H9 (cell line): ENCODE measurements around the gene FRAS1. TPM values are rescaled to one million over a fixed set of nuclear protein-coding genes. Genes with fewer than 3 reads are reported as not detected.

ENCODE experiments used
- DNase-seq: peaks from one replicate; pipeline ENCODE4 v3.0.0-alpha.2; 2017
- H2AFZ ChIP-seq: one replicate; pipeline ENCODE4 v1.6.1; 2013; ENCODE audit warnings: mild to moderate bottlenecking, low read length, control low read depth, moderate library complexity
- H2AK5ac ChIP-seq: 2 replicates; pipeline ENCODE4 v1.6.1; 2013; ENCODE audit warnings: low read length, control low read depth, mixed read lengths; ENCODE audit not compliant: insufficient read length
- H2BK120ac ChIP-seq: one replicate; pipeline ENCODE4 v1.6.1; 2013; ENCODE audit warnings: low read depth, mild to moderate bottlenecking, low read length, control low read depth, inconsistent platforms; ENCODE audit not compliant: poor library complexity, severe bottlenecking
- H2BK12ac ChIP-seq: 2 replicates; pipeline ENCODE4 v1.6.1; 2013; ENCODE audit warnings: low read length, control low read depth, mixed read lengths, low read depth; ENCODE audit not compliant: insufficient read length
- H2BK15ac ChIP-seq: 2 replicates; pipeline ENCODE4 v1.6.1; 2013; ENCODE audit warnings: low read depth, low read length, control low read depth
- H2BK20ac ChIP-seq: one replicate; pipeline ENCODE4 v1.6.1; 2013; ENCODE audit warnings: low read depth, mild to moderate bottlenecking, low read length, control low read depth, inconsistent platforms; ENCODE audit not compliant: poor library complexity, severe bottlenecking
- H2BK5ac ChIP-seq: 2 replicates; pipeline ENCODE4 v1.6.1; 2013; ENCODE audit warnings: low read length, control low read depth, mixed read lengths; ENCODE audit not compliant: insufficient read length
- H3K14ac ChIP-seq: 2 replicates; pipeline ENCODE4 v1.6.1; 2013; ENCODE audit warnings: low read length, control low read depth; ENCODE audit not compliant: insufficient read depth
- H3K18ac ChIP-seq: 2 replicates; pipeline ENCODE4 v1.6.1; 2013; ENCODE audit warnings: low read depth, mild to moderate bottlenecking, mixed read lengths, low read length, control low read depth; ENCODE audit not compliant: insufficient read length
- H3K23ac ChIP-seq: 2 replicates; pipeline ENCODE4 v1.6.1; 2013; ENCODE audit warnings: low read length, control low read depth, mixed read lengths, low read depth; ENCODE audit not compliant: insufficient read length
- H3K23me2 ChIP-seq: 2 replicates; pipeline ENCODE4 v1.6.1; 2013; ENCODE audit warnings: low read depth, mild to moderate bottlenecking, mixed read lengths, low read length, control low read depth; ENCODE audit not compliant: insufficient read length, poor library complexity, severe bottlenecking
- H3K27ac ChIP-seq: 2 replicates; pipeline ENCODE4 v1.5.1; 2013; ENCODE audit warnings: low read length, control low read depth, mixed read lengths, low read depth; ENCODE audit not compliant: insufficient read length
- H3K27me3 ChIP-seq: 2 replicates; pipeline ENCODE4 v1.6.1; 2013; ENCODE audit warnings: low read length, control low read depth, inconsistent platforms; ENCODE audit not compliant: insufficient read depth
- H3K4ac ChIP-seq: 2 replicates; pipeline ENCODE4 v1.6.1; 2013; ENCODE audit warnings: low read depth, mild to moderate bottlenecking, control low read depth, inconsistent platforms, low read length, moderate library complexity
- H3K4me1 ChIP-seq: 2 replicates; pipeline ENCODE4 v1.6.1; 2013; ENCODE audit warnings: low read length, control low read depth, inconsistent platforms; ENCODE audit not compliant: insufficient read depth
- H3K4me2 ChIP-seq: 2 replicates; pipeline ENCODE4 v1.6.1; 2013; ENCODE audit warnings: low read length, control low read depth, mixed read lengths; ENCODE audit not compliant: insufficient read length, insufficient read depth
- H3K56ac ChIP-seq: 2 replicates; pipeline ENCODE4 v1.6.1; 2013; ENCODE audit warnings: low read depth, mild to moderate bottlenecking, mixed read lengths, low read length, control low read depth; ENCODE audit not compliant: insufficient read length
- H3K79me1 ChIP-seq: 2 replicates; pipeline ENCODE4 v1.6.1; 2013; ENCODE audit warnings: low read depth, mild to moderate bottlenecking, moderate library complexity, low read length, control low read depth, inconsistent platforms; ENCODE audit not compliant: insufficient read depth, poor library complexity, severe bottlenecking
- H3K79me2 ChIP-seq: 2 replicates; pipeline ENCODE4 v1.6.1; 2013; ENCODE audit warnings: low read length, control low read depth, inconsistent platforms; ENCODE audit not compliant: insufficient read depth
- H3K9ac ChIP-seq: 2 replicates; pipeline ENCODE4 v1.6.1; 2013; ENCODE audit warnings: low read length, control low read depth, mixed read lengths; ENCODE audit not compliant: insufficient read length; ENCODE audit errors: extremely low read depth
- H3K9me3 ChIP-seq: one replicate; pipeline ENCODE4 v1.6.1; 2013; ENCODE audit warnings: low read depth, low read length, inconsistent platforms; ENCODE audit not compliant: control insufficient read depth
- H3T11ph ChIP-seq: one replicate; pipeline ENCODE4 v1.6.1; 2013; ENCODE audit warnings: mild to moderate bottlenecking, low read length, control low read depth, inconsistent platforms
- H4K20me1 ChIP-seq: one replicate; pipeline ENCODE4 v1.6.1; 2013; ENCODE audit not compliant: control insufficient read depth, insufficient read length, insufficient read depth
- H4K5ac ChIP-seq: 2 replicates; pipeline ENCODE4 v1.6.1; 2013; ENCODE audit warnings: low read depth, mild to moderate bottlenecking, mixed read lengths, low read length, control low read depth; ENCODE audit not compliant: insufficient read length
- H4K8ac ChIP-seq: replicated peaks from 2 replicates; pipeline ENCODE4 v1.6.1; 2013; ENCODE audit warnings: low read length, control low read depth, mixed read lengths, low read depth; ENCODE audit not compliant: insufficient read length
- H4K91ac ChIP-seq: 2 replicates; pipeline ENCODE4 v1.6.1; 2013; ENCODE audit warnings: low read depth, mild to moderate bottlenecking, moderate library complexity, mixed read lengths, low read length, control low read depth; ENCODE audit not compliant: insufficient read length
- H3K27ac Mint-ChIP-seq, 3 experiments: 2 replicates in 2 of 3; 3 replicates in 1 of 3; pipeline ENCODE4 v1.8.0; 2020 to 2021; ENCODE audit warnings: mixed read lengths in 3 of 3, mild to moderate bottlenecking in 1 of 3, moderate library complexity in 1 of 3
- H3K27me3 Mint-ChIP-seq: 2 replicates; pipeline ENCODE4 v1.8.0; 2021; ENCODE audit warnings: low read depth, mild to moderate bottlenecking, moderate library complexity, mixed read lengths
- H3K36me3 Mint-ChIP-seq, 3 experiments: 2 replicates in 2 of 3; 3 replicates in 1 of 3; pipeline ENCODE4 v1.8.0; 2020 to 2021; ENCODE audit warnings: low read depth in 3 of 3, mixed read lengths in 3 of 3; ENCODE audit not compliant: insufficient read depth in 1 of 3
- H3K4me1 Mint-ChIP-seq, 2 experiments: 2 replicates each; pipeline ENCODE4 v1.8.0; 2020; ENCODE audit warnings: mixed read lengths in 2 of 2
- H3K4me3 Mint-ChIP-seq, 2 experiments: 2 replicates in 1 of 2; 3 replicates in 1 of 2; pipeline ENCODE4 v1.8.0; 2020 to 2021; ENCODE audit warnings: mild to moderate bottlenecking in 2 of 2, mixed read lengths in 2 of 2, moderate library complexity in 1 of 2
- H3K9me3 Mint-ChIP-seq, 2 experiments: 2 replicates in 1 of 2; 3 replicates in 1 of 2; pipeline ENCODE4 v1.8.0; 2020; ENCODE audit warnings: mild to moderate bottlenecking in 2 of 2, mixed read lengths in 2 of 2, moderate library complexity in 1 of 2
- WGBS: extraction: QIAGEN DNeasy Blood & Tissue Kit; methylation state at CpG from one replicate; pipeline ENCODE4 v1.1.7; 2013; ENCODE audit warnings: missing lambda C conversion rate, low lambda C conversion rate, mixed read lengths; ENCODE audit not compliant: insufficient read length; ENCODE audit errors: extremely low coverage; 5-methylcytosine and 5-hydroxymethylcytosine counted together
- total RNA-seq: library from RNA; stranded (reverse); gene quantifications from 2 replicates; pipeline ENCODE4 v1.2.1, GENCODE V29; 2021
- TF ChIP-seq, protein P1 (sequence below): fragments of 200-600 bp; sonication (generic); conservative IDR thresholded peaks from 3 replicates; pipeline ENCODE4 v1.8.0; 2021; ENCODE audit warnings: antibody characterized with exemption, mild to moderate bottlenecking

FRAS1 gene
- total RNA-seq, 1 experiment from 2014 or later, result 58.5 TPM

- no CpG with 5 or more reads among the region's 4 CpGs for WGBS
- Histone ChIP-seq H3K9ac (no peak overlapping the region), H2BK5ac (no peak overlapping the region), H3K18ac (no peak overlapping the region), H4K5ac (no peak overlapping the region), H2BK20ac (no peak overlapping the region), H3K27ac (no peak overlapping the region), H4K20me1 (no peaks in the 10 kb centered on the region), H3K23me2 (no peaks in the 10 kb centered on the region), H3K27me3 (no peaks in the 10 kb centered on the region), H3K79me2 (no peaks in the 10 kb centered on the region), H3K4ac (no peak overlapping the region), H2AK5ac (no peak overlapping the region), H2BK120ac (no peak overlapping the region), H2AFZ (no peak overlapping the region), H3K14ac (no peak overlapping the region), H4K91ac (no peak overlapping the region), H4K8ac (no peak overlapping the region), H3T11ph (no peak overlapping the region), H3K4me2 (no peak overlapping the region), H2BK12ac (no peak overlapping the region), H3K9me3 (no peaks in the 10 kb centered on the region), H3K79me1 (no peaks in the 10 kb centered on the region), H3K56ac (no peak overlapping the region), H3K4me1 (no peaks in the 10 kb centered on the region), H2BK15ac (no peak overlapping the region), H3K23ac (no peak overlapping the region)
- H3K36me3 Mint-ChIP-seq, result peaks cover 12 to 32% (median 14%) of the 10 kb centered on the region in 3 experiments; a peak in 6 of 7 replicates
- no peak overlapping the region for H3K27ac Mint-ChIP-seq
- H3K4me3 Mint-ChIP-seq, result no peak overlapping the region
- TF ChIP-seq, protein P1, sequence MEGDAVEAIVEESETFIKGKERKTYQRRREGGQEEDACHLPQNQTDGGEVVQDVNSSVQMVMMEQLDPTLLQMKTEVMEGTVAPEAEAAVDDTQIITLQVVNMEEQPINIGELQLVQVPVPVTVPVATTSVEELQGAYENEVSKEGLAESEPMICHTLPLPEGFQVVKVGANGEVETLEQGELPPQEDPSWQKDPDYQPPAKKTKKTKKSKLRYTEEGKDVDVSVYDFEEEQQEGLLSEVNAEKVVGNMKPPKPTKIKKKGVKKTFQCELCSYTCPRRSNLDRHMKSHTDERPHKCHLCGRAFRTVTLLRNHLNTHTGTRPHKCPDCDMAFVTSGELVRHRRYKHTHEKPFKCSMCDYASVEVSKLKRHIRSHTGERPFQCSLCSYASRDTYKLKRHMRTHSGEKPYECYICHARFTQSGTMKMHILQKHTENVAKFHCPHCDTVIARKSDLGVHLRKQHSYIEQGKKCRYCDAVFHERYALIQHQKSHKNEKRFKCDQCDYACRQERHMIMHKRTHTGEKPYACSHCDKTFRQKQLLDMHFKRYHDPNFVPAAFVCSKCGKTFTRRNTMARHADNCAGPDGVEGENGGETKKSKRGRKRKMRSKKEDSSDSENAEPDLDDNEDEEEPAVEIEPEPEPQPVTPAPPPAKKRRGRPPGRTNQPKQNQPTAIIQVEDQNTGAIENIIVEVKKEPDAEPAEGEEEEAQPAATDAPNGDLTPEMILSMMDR, result no peak
- H3K9me3 Mint-ChIP-seq, result no peaks in the 10 kb centered on the region
- DNase-seq, result no peak
- no peaks in the 10 kb centered on the region for H3K27me3 Mint-ChIP-seq
- H3K4me1 Mint-ChIP-seq, result no peaks in the 10 kb centered on the region
Measured at GRCh38 chr4:78527555-78527954, 470.4 kb downstream of the FRAS1 start.
